COR-L47 (cell line): ENCODE measurements around the gene C10orf105.

Source experiments
- DNase-seq: peaks from one replicate; lab custom pipeline; 2025; lab: John Stamatoyannopoulos, UW

C10orf105 gene

DNA sequence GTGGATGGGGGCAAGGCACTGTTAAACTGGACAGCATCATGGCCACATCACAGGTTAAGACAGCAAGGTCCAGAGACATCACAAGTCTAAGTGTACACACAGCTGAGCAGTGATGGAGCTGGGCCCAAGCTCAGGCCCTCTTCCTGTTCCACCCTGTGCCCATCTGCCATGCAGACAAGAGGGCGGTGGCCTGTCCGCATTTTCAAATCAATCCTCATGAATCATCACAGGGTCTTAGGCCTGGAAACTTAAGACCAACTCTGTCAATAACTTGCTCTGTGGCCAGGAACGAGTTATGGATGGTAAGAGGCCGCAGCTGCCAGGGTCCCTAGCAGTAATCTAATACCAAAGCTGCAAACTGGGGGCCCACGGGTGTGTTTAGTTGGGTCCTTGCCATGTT is 3.2 kb downstream of the C10orf105 start:
- no peak for DNase-seq

DNA sequence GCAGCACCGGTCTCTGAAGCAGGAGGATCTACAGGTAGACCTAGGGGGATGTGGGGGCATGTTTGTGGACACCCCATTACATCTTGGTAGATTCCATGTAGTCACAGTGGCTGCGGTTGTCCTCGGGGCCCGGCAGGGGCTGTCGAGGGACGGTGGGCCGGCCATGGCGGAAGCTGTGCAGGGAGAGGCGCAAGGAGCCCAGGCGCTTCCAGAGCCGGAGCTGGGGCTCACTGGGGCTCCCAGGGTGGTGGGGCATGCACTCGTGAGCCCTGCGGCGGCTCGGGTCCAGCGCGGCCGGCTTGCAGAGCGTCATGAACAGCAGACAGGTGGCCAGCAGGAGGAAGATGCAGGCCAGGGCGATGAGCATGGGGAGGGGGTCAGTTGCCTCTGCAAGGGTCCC is 3.7 kb downstream of the C10orf105 start:
- no peak for DNase-seq

DNA sequence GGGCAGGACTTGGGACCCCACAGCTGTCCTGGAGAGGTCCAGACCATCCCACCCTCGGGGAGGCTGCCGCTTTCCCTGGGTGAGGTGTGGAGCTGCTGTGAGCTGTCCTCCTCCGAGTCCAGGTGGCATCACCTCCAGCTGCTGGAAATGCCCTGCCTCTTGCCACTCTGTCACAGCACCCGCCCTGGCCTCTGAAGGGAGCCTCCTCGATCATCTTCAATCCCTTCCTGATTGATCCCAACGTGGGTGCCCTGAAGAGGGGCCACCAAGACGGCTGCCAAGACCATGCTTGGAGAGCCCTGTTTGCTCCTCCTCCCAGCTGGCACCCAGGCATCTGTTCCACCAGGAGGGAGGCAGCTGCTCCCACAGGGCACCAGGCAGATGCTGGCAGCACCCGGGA is 4.6 kb downstream of the C10orf105 start:
- no peak for DNase-seq

DNA sequence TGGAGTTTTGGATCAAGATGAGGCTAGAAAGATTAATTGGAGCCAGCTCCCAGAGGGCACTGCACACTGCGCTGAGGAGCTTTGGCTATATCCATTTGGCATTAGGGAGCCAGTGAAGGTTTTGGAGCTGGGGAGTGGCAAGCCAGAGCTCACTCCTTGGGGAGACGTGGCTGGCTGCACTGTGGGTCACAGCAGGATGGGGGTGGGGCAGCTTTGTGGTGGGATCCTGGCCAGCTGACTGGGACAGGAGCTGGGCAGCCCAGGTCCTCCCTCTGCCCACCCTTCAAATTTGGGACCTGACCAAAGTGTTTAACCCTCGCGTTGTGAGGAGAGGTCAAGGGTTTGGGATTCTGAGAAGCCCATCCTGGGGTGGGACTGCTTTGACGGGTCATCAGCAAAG is 5.0 kb downstream of the C10orf105 start:
- DNase-seq, result no peak

DNA sequence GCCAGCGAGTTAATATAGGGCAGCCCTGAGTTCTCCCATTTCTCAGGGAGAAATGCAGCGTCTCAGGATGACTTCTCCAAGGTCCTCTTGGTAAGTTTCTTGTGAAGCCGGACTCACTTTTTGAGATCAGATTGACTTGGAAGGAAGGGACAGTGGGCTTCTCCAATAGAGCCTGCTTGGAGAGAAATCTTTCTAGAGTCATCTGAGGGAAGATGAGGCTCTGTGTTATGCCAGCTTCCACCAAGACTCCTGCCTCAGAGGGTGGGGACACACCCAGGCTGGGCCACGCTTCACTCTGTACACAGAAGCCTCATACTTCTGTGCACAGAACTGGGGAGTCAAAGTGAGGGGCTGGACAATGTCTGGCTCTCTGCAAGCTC is 5.6 kb downstream of the C10orf105 start:
- DNase-seq, result no peak

GRCh38 chr10:71713135-71714030 is 6.2 kb downstream of the C10orf105 start:
- DNase-seq, result no peak

- DNase-seq, result no peak
Observed at GRCh38 chr10:71712572-71713134, 6.9 kb downstream of the C10orf105 start.

DNA sequence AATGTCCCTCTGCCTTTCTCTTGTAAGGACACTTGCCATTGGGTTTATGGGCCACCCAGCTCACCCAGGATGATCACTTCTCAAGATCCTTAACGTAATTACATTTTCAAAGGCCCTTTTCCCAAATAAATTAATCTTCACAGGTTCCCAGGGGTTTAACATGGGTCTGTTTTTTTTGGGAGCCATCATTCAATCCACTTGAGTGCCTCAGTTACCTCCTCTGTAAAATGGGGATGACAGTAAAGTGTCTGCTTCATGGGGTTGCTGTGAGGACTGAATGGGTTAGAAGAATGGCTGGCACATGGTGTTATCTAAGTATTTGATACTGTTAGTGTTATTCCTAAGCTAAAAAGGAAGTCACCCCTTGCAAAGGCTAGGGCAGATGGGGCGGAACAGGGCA is 7.4 kb downstream of the C10orf105 start:
- no peak for DNase-seq

GRCh38 chr10:71711052-71711623 is 8.4 kb downstream of the C10orf105 start:
- no peak for DNase-seq

- DNase-seq, result no peak
Observed at GRCh38 chr10:71710519-71710918, 9.1 kb downstream of the C10orf105 start.

DNA sequence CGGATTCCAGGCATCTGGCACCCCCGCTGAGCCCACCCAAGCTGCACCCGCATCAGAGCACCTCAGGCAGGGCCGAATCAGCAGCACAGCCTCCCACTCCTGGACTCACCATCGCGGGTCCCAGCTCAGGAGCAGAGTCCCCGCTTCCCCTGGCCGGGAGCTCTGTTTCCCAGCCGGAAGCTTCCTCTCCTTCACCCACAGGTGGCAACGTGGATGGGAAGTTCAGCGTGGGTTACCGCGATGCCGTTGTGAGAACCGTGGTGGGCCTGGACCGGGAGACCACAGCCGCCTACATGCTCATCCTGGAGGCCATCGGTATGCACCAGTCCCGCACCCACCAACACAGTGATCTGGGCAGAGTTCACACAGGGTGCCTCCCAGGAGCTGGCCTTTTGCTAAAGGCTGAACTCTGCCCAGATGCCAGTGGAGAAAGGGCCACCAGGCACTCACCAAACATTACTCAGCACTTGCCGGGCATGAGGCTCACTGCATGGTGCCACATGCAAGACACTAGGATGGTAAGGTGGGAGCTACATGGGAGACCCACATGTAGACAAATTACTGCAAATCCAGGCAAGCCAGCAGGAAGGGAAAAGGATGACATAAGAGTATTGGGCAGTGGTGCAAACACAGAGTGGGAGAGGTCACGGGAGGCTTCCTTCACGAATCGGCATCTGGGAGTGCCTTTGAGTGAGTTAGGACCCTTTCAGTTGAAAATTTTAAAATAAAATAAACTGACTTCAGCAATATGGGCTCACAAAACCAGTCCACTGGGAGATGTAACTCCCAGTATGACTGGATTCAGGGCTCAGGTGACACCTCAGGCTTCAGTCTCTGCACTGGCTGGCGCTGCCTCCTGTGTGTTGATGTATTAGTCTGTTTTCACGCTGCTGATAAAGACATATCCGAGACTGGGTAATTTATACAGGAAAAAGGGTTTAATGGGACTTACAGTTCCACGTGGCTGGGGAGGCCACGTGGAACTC is 10.4 kb downstream of the C10orf105 start:
- DNase-seq, result no peak

GRCh38 chr10:71708301-71708703 is 11.3 kb downstream of the C10orf105 start:
- no peak for DNase-seq

- no peak for DNase-seq
Observed at GRCh38 chr10:71707240-71707789, 12.3 kb downstream of the C10orf105 start.

DNA sequence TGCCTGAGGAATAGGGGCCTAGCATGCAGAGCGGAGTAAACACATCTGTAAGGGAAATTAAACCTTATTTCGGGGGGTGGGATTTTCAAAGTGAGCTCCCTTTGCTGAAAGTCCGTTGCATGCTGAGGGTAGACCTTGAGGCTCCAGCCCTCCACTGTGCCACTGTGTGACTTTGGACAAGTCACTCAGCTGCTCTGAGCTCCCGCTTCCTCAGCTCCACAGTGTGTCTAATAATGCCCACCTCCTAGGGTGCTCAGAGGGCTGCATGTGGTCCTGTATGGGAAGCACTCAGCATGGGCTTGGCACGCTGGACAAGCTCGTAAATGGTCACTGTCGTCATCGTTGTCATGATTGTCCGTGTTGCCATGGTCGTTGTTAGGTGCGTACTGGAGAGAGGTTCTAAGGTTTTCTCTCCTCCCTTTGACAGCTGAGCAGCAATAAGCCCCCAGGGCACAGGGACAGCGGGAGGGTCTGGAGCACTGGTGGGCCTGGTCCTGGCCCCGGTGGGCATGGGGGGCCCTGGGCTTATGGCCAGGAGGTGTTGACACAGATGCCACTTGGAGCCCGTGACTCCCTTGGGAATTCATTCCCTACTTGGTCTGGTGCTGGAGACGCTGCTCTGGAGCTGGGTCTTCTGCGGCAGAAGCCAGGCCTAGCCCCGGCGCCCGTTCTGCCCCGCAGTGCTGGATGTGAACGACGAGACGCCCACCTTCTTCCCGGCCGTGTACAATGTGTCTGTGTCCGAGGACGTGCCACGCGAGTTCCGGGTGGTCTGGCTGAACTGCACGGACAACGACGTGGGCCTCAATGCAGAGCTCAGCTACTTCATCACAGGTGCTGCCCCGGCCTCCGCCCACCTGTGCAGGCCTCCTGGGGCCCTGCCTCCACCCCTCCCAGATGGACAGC is 13.1 kb downstream of the C10orf105 start:
- DNase-seq, result no peak

- no peak for DNase-seq
Observed at GRCh38 chr10:71705582-71705981, 14.0 kb downstream of the C10orf105 start.

GRCh38 chr10:71704816-71705215 is 14.8 kb downstream of the C10orf105 start:
- no peak for DNase-seq

GRCh38 chr10:71703577-71703976 is 16.0 kb downstream of the C10orf105 start:
- DNase-seq, result no peak

DNA sequence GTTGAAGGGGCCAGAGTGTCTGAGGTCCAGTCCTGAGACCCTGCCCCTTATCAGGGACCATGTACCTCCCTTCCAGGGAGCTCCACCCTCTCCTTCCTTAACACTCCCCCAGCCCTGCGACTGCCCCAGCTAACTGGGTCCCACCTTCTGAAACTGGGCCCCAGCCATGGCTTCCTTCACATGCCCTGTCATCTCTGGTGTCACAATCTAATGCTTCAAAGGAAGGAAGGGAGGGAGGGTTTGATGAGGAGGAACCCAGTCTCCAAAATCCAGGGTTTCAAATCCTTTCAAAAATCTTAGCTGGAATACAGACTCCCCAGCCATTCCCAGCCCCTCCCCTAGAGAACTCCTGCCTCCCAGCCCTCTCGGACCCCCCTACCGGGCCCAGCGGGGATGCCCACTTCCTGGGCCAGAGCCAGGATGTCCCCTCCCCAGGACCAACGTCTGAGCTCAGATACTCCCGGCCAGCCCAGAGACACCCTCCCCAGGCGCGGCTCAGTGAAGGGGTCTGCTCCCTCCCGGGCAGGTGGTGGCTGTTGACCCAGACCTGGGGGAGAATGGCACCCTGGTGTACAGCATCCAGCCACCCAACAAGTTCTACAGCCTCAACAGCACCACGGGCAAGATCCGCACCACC is 18.0 kb downstream of the C10orf105 start:
- DNase-seq, result no peak

GRCh38 chr10:71700731-71701368 is 18.7 kb downstream of the C10orf105 start:
- no peak for DNase-seq

DNA sequence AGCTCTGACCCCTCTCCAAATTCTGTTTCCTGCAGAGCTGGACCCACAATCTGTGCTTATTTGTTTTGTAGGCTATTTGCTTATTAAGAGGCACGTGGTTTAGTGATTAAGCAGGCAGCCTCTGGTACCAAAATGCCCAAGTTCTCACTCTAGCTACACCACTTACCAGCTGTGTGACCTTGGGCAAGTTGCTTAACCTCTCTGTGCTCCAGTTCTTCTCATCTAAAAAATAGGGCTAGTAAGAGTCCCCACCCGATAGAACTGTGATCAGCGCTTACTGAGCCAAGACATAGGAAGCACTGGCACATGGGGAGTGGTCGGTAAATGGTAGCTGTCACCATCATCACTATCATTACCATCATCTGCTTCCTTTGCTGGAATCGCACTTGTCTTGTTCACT is 20.8 kb downstream of the C10orf105 start:
- no peak for DNase-seq
